Lower leg skin (tissue), 3 donors: ENCODE measurements around the gene ABTB2.

ENCODE experiments used
- POLR2A ChIP-seq, 2 donors: fragments of 450-650 bp; IDR thresholded peaks; one replicate each; pipeline ENCODE4 v1.6.1; 2016 to 2017; ENCODE audit warnings: antibody characterized with exemption in 2 of 2, mild to moderate bottlenecking in 1 of 2, moderate library complexity in 1 of 2
- TF ChIP-seq, protein P1 (sequence below), 3 donors: fragments of 450-650 bp; IDR thresholded peaks; one replicate each; pipeline ENCODE4 v1.5.1; 2016; ENCODE audit warnings: antibody characterized with exemption in 3 of 3, mild to moderate bottlenecking in 3 of 3, moderate library complexity in 2 of 3

- TF ChIP-seq, protein P1, sequence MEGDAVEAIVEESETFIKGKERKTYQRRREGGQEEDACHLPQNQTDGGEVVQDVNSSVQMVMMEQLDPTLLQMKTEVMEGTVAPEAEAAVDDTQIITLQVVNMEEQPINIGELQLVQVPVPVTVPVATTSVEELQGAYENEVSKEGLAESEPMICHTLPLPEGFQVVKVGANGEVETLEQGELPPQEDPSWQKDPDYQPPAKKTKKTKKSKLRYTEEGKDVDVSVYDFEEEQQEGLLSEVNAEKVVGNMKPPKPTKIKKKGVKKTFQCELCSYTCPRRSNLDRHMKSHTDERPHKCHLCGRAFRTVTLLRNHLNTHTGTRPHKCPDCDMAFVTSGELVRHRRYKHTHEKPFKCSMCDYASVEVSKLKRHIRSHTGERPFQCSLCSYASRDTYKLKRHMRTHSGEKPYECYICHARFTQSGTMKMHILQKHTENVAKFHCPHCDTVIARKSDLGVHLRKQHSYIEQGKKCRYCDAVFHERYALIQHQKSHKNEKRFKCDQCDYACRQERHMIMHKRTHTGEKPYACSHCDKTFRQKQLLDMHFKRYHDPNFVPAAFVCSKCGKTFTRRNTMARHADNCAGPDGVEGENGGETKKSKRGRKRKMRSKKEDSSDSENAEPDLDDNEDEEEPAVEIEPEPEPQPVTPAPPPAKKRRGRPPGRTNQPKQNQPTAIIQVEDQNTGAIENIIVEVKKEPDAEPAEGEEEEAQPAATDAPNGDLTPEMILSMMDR (IDR thresholded peaks at IDR 0.05) = no peak
- TF ChIP-seq POLR2A (IDR thresholded peaks at IDR 0.05) = no peak
These were observed 73.7 kb downstream of the ABTB2 start for GRCh38 chr11:34284156-34284555.
